Activated CD4-positive, alpha-beta T cell treated with anti-CD3 and anti-CD28 coated beads, Interleukin-2, amount 50 U/mL, for 4 hours (primary cell): ENCODE results near the gene MYLK3.

ENCODE experiments used
- DNase-seq, 2 experiments: peaks; one replicate each; pipeline ENCODE4 v3.0.0-alpha.2; 2020

Gene MYLK3

GRCh38 chr16:46727184-46727583 lies 21.0 kb downstream of the MYLK3 start:
- DNase-seq: no peak

- DNase-seq: no peak
Measured at GRCh38 chr16:46721885-46722284, 26.3 kb downstream of the MYLK3 start.

DNA sequence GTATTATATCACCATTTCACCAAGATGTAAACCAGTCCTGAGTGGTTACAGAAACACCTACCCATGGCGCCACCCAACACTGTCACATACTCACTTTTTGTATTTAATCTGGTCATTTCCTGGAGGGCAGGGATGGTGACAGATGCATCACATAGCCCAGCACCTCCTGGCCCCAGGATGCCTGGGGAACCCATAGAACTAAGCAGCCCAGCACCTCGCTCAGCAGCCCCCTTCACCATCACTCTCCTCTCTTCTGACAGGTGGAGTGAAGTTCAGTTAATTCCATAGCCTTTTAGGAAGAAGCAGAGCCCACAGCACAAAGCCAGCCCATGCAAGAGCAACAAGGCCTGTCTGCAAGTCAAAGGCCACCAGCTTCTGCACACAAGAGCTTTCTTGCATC lies 27.5 kb downstream of the MYLK3 start:
- no peak for DNase-seq

GRCh38 chr16:46719528-46719927 lies 28.6 kb downstream of the MYLK3 start:
- DNase-seq: no peak

- DNase-seq: no peak
Measured at GRCh38 chr16:46718214-46718613, 29.9 kb downstream of the MYLK3 start.

DNA sequence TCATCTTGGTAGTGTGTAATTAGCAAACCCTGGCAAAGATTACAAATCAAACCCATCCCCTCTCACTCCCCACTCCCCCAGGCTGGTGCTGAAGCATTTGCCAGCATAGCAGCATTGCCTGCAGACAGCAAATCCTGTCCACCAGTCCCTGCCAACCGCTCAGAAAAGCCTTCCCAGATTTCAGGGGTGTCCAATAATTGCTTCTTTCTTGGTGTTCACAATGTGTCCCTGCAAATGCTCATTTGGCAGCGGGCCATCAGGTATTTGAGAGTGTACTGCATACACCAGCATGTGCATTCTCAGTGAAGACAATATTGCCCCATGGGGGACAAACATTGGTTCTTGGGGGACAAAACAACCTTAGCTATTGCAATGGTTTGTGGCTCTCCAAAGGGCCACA lies 30.5 kb downstream of the MYLK3 start:
- DNase-seq: no peak

GRCh38 chr16:46715769-46716305 lies 32.3 kb downstream of the MYLK3 start:
- DNase-seq: no peak

GRCh38 chr16:46714797-46715591 lies 33.1 kb downstream of the MYLK3 start:
- DNase-seq: no peak

GRCh38 chr16:46713634-46714033 lies 34.5 kb downstream of the MYLK3 start:
- DNase-seq: no peak

GRCh38 chr16:46712911-46713310 lies 35.2 kb downstream of the MYLK3 start:
- DNase-seq: no peak

GRCh38 chr16:46711106-46712058 lies 36.8 kb downstream of the MYLK3 start:
- no peak for DNase-seq

DNA sequence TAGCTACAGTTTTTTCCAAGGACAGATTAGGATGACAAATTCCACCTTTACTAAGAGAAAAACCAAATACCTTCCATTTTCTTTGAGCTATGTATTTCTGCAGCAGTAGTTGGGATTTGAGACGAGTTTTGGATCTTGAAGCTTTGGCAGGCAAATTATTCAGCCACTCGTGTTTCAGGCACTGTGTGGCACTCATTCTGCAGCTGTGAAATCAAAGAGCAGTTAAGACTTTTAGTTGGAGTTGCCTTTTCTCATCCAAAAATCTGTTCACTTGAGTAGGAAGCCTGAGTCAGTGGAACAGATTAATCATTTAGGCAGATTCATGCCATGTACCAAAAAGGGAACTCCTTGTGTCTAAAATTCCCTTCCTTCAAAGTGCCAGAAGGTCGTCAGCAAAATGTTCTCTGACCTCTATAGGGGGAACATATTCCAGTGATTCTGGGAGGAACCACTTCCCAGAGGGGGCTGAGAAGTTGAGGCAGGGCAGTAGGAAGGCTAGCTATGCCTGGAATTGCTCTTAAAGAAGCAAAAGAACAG lies 38.6 kb downstream of the MYLK3 start:
- DNase-seq: no peak

- no peak for DNase-seq
Measured at GRCh38 chr16:46706642-46707041, 41.5 kb downstream of the MYLK3 start.

GRCh38 chr16:46702030-46702429 lies 46.1 kb downstream of the MYLK3 start:
- no peak for DNase-seq

DNA sequence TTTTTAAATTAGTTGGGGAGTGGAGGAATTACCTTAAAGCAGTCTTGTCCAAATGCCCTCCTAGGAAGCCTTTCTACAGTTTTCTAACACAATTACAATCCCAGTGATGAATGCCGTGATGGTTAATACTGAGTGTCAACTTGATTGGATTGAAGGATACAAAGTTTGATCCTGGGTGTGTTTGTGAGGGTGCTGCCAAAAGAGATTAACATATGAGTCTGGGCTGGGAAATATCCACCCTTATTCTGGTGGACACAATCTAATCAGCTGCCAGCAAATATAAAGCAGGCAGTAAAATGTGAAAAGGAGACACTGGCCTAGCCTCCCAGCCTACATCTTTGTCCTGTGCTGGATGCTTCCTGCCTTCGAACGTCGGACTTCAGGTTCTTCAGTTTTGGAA lies 46.5 kb downstream of the MYLK3 start:
- DNase-seq: no peak

GRCh38 chr16:46700048-46700447 lies 48.1 kb downstream of the MYLK3 start:
- DNase-seq: no peak

GRCh38 chr16:46696957-46697356 lies 51.2 kb downstream of the MYLK3 start:
- no peak for DNase-seq

GRCh38 chr16:46695937-46696336 lies 52.2 kb downstream of the MYLK3 start:
- DNase-seq: no peak

- DNase-seq: no peak
Measured at GRCh38 chr16:46693598-46693997, 54.5 kb downstream of the MYLK3 start.

DNA sequence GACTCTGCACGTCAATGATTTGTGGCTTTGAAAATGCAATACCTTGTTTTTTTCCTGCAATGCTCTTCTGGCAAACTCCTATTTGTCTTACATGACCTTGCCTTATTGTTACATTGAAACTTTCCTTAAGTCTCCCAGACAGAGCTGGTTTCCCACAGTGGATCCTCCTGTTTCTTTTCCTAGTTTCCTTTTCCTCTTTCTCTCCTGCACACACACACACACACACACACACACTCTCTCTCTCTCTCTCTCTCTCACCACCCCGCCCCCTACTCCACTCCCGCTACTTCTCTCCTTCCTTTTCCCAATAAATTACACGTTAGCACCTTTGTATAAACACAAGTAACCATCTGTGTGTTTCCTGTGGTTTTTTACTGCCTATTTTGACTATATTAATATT lies 56.4 kb downstream of the MYLK3 start:
- no peak for DNase-seq

DNA sequence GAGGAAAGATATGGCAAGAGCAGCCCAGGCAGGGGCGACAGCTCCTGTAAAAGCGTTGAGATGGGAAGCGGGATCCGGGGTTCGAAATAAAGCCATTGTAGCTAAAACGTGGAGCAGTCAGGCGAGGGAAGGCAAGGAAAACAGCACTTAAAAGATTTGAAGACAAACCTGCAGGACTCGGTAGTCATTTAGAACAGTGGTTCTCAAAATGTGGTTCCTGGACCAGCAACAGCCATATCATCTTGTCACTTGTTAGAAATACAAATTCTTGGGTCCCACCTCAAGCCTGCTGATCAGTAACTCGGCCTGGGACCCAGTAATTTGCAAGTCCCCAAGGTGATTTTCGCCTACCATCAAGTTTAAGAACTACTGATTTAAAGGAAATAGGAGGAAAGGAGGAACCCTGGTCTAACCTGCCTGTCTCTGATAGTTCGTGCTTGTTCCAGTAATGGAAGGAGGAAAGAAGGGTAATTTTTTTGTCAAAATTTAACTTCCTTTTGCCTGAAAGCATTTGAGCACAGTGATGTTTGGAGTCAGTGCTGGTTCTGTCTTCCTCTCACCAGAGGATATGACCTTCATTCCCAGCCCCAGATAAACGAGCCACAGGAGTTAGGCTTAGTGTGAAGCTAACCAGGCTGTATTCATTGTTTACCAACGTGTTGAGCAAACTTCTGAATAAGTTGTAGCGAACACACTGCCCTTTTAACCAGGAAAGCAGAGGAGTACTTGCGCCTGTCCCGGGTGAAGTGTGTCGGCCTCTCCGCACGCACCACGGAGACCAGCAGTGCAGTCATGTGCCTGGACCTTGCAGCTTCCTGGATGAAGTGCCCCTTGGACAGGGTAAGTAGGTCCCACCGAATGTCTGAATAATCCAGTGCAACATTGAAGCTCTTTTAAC lies 57.6 kb downstream of the MYLK3 start:
- no peak for DNase-seq
